KMS-11 (cell line): ENCODE measurements around the gene ABTB1.

ENCODE experiments used
- H2AFZ ChIP-seq: fragments of 200-600 bp; sonication (generic); 2 replicates; pipeline ENCODE4 v1.6.1; 2016; ENCODE audit warnings: antibody characterized with exemption, mixed run types, low read depth
- H3K27ac ChIP-seq: fragments of 200-600 bp; sonication (generic); 2 replicates; pipeline ENCODE4 v1.6.1; 2016; ENCODE audit warnings: mild to moderate bottlenecking, mixed run types
- H3K27me3 ChIP-seq: fragments of 200-600 bp; sonication (generic); 2 replicates; pipeline ENCODE4 v1.6.1; 2017; ENCODE audit warnings: mild to moderate bottlenecking, low read depth, mixed run types, moderate library complexity; ENCODE audit not compliant: insufficient read depth
- H3K36me3 ChIP-seq: fragments of 200-600 bp; sonication (generic); 2 replicates; pipeline ENCODE4 v1.6.1; 2017; ENCODE audit warnings: mild to moderate bottlenecking, mixed run types; ENCODE audit not compliant: insufficient read depth
- H3K4me1 ChIP-seq: fragments of 200-600 bp; sonication (generic); 2 replicates; pipeline ENCODE4 v1.6.1; 2016; ENCODE audit warnings: mild to moderate bottlenecking, low read depth, mixed run types; ENCODE audit not compliant: poor library complexity, severe bottlenecking
- H3K4me2 ChIP-seq: fragments of 200-600 bp; sonication (generic); 2 replicates; pipeline ENCODE4 v1.7.0; 2016; ENCODE audit warnings: mild to moderate bottlenecking, mixed run types
- H3K4me3 ChIP-seq: fragments of 200-600 bp; sonication (generic); IDR thresholded peaks from 2 replicates; pipeline ENCODE4 v1.6.1; 2017; ENCODE audit warnings: low read depth, low read length, mixed read lengths; ENCODE audit not compliant: insufficient read depth
- H3K79me2 ChIP-seq: fragments of 200-600 bp; sonication (generic); 2 replicates; pipeline ENCODE4 v1.6.1; 2016; ENCODE audit warnings: low read depth, mixed run types; ENCODE audit not compliant: insufficient read depth
- H3K9ac ChIP-seq: fragments of 200-600 bp; sonication (generic); 2 replicates; pipeline ENCODE4 v1.6.1; 2016; ENCODE audit warnings: mild to moderate bottlenecking, mixed run types
- H4K20me1 ChIP-seq: fragments of 200-600 bp; sonication (generic); 2 replicates; pipeline ENCODE4 v1.6.1; 2016; ENCODE audit warnings: mild to moderate bottlenecking, mixed run types; ENCODE audit not compliant: insufficient read depth
- CTCF ChIP-seq: fragments of 200-600 bp; sonication (generic); conservative IDR thresholded peaks from 2 replicates; pipeline ENCODE4 v1.6.1; 2017; ENCODE audit warnings: low read depth, mild to moderate bottlenecking, antibody characterized with exemption, low read length, moderate library complexity, mixed read lengths

The ABTB1 gene

GRCh38 chr3:127728417-127729015, 55.8 kb downstream of the ABTB1 start:
- no peaks in the 10 kb centered on the region for H3K36me3 ChIP-seq

GRCh38 chr3:127729556-127730056, 56.9 kb downstream of the ABTB1 start:
- H3K27me3 ChIP-seq = no peaks in the 10 kb centered on the region
- H3K36me3 ChIP-seq = no peaks in the 10 kb centered on the region
- H2AFZ ChIP-seq = no peak overlapping the region
- no peak overlapping the region for H3K4me2 ChIP-seq
- no peak for TF ChIP-seq CTCF
- no peak overlapping the region for H3K27ac ChIP-seq
- no peak overlapping the region for H3K9ac ChIP-seq
- H3K4me1 ChIP-seq = peaks cover 9% of the 10 kb centered on the region
- H4K20me1 ChIP-seq = no peaks in the 10 kb centered on the region
- no peaks in the 10 kb centered on the region for H3K79me2 ChIP-seq
- H3K4me3 ChIP-seq = no peak overlapping the region

More at GRCh38 chr3:127728417-127729015, 55.8 kb downstream of the ABTB1 start:
- no peak overlapping the region for H3K4me2 ChIP-seq
- no peaks in the 10 kb centered on the region for H4K20me1 ChIP-seq
- no peak overlapping the region for H3K9ac ChIP-seq
- TF ChIP-seq CTCF = no peak
- no peak overlapping the region for H3K4me3 ChIP-seq
- no peaks in the 10 kb centered on the region for H3K4me1 ChIP-seq
- H3K27ac ChIP-seq = no peak overlapping the region
- H2AFZ ChIP-seq = no peak overlapping the region
- H3K27me3 ChIP-seq = no peaks in the 10 kb centered on the region
- H3K79me2 ChIP-seq = no peaks in the 10 kb centered on the region

- Histone ChIP-seq H4K20me1 (no peaks in the 10 kb centered on the region), H3K4me3 (no peak overlapping the region), H3K9ac (no peak overlapping the region), H3K79me2 (no peaks in the 10 kb centered on the region), H2AFZ (no peak overlapping the region), H3K27ac (no peak overlapping the region), H3K36me3 (no peaks in the 10 kb centered on the region), H3K4me1 (peaks cover 15% of the 10 kb centered on the region), H3K27me3 (no peaks in the 10 kb centered on the region), H3K4me2 (no peak overlapping the region)
- TF ChIP-seq CTCF = no peak
These were observed 57.4 kb downstream of the ABTB1 start for GRCh38 chr3:127730171-127730570.
